HEK293 (cell line): Measurements from ENCODE around the gene AURKB.

Experiments used
- BCL11A ChIP-seq: fragments of 450-650 bp; formaldehyde crosslinking; IDR thresholded peaks from 2 replicates; pipeline ENCODE4 v1.5.1; 2016; ENCODE audit warnings: low read depth, missing biosample characterization, missing genetic modification characterization
- FEZF1 ChIP-seq: fragments of 450-650 bp; formaldehyde crosslinking; IDR thresholded peaks from 2 replicates; pipeline ENCODE4 v1.5.1; 2016; ENCODE audit warnings: missing biosample characterization, missing genetic modification characterization
- GLI2 ChIP-seq: fragments of 450-650 bp; formaldehyde crosslinking; IDR thresholded peaks from 2 replicates; pipeline ENCODE4; 2017; ENCODE audit warnings: missing biosample characterization, missing genetic modification characterization, low read depth, borderline replicate concordance
- PRDM1 ChIP-seq: fragments of 450-650 bp; formaldehyde crosslinking; IDR thresholded peaks from 2 replicates; pipeline ENCODE4; 2016; ENCODE audit warnings: missing biosample characterization, missing genetic modification characterization
- REPIN1 ChIP-seq: fragments of 450-650 bp; formaldehyde crosslinking; IDR thresholded peaks from 2 replicates; pipeline ENCODE4 v1.5.1; 2017; ENCODE audit warnings: missing biosample characterization, missing genetic modification characterization, low read depth
- TRIM28 ChIP-seq: IDR thresholded peaks from 2 replicates; pipeline ENCODE4 v1.6.1; 2011; ENCODE audit warnings: low read length, control low read depth, borderline replicate concordance
- WT1 ChIP-seq: fragments of 450-650 bp; formaldehyde crosslinking; IDR thresholded peaks from 2 replicates; pipeline ENCODE4 v1.5.1; 2016; ENCODE audit warnings: missing biosample characterization, missing genetic modification characterization
- ZBTB20 ChIP-seq: fragments of 450-650 bp; formaldehyde crosslinking; IDR thresholded peaks from 2 replicates; pipeline ENCODE4 v1.5.1; 2016; ENCODE audit warnings: missing biosample characterization, missing genetic modification characterization
- ZBTB7A ChIP-seq: fragments of 450-650 bp; formaldehyde crosslinking; IDR thresholded peaks from 2 replicates; pipeline ENCODE4 v1.5.1; 2016; ENCODE audit warnings: low read depth, missing biosample characterization, missing genetic modification characterization
- ZNF16 ChIP-seq: fragments of 450-650 bp; formaldehyde crosslinking; IDR thresholded peaks from 2 replicates; pipeline ENCODE4 v1.5.1; 2016; ENCODE audit warnings: low read depth, missing biosample characterization, missing genetic modification characterization
- ZNF221 ChIP-seq: fragments of 450-650 bp; formaldehyde crosslinking; IDR thresholded peaks from 2 replicates; pipeline ENCODE4 v1.5.1; 2017; ENCODE audit warnings: missing biosample characterization, missing genetic modification characterization, borderline replicate concordance
- ZNF341 ChIP-seq: fragments of 450-650 bp; formaldehyde crosslinking; IDR thresholded peaks from 2 replicates; pipeline ENCODE4; 2016; ENCODE audit warnings: low read depth, missing biosample characterization, missing genetic modification characterization
- ZNF433 ChIP-seq: fragments of 450-650 bp; formaldehyde crosslinking; IDR thresholded peaks from 2 replicates; pipeline ENCODE4 v1.5.1; 2016; ENCODE audit warnings: missing biosample characterization, missing genetic modification characterization, low read depth
- ZNF473 ChIP-seq: fragments of 450-650 bp; formaldehyde crosslinking; IDR thresholded peaks from 2 replicates; pipeline ENCODE4 v1.5.1; 2017; ENCODE audit warnings: missing biosample characterization, missing genetic modification characterization
- ZNF521 ChIP-seq: fragments of 450-650 bp; formaldehyde crosslinking; IDR thresholded peaks from 2 replicates; pipeline ENCODE4 v1.5.1; 2017; ENCODE audit warnings: missing biosample characterization, mild to moderate bottlenecking, missing genetic modification characterization
- ZNF544 ChIP-seq: fragments of 450-650 bp; formaldehyde crosslinking; IDR thresholded peaks from 2 replicates; pipeline ENCODE4 v1.5.0; 2017; ENCODE audit warnings: missing biosample characterization, missing genetic modification characterization
- ZNF707 ChIP-seq: fragments of 450-650 bp; formaldehyde crosslinking; IDR thresholded peaks from 2 replicates; pipeline ENCODE4 v1.5.1; 2016; ENCODE audit warnings: missing biosample characterization, missing genetic modification characterization
- ZNF837 ChIP-seq: fragments of 450-650 bp; formaldehyde crosslinking; IDR thresholded peaks from 2 replicates; pipeline ENCODE4 v1.5.1; 2016; ENCODE audit warnings: missing biosample characterization, missing genetic modification characterization
- ZSCAN30 ChIP-seq: fragments of 450-650 bp; IDR thresholded peaks from 2 replicates; pipeline ENCODE4 v1.5.1; 2018; ENCODE audit warnings: missing biosample characterization, mild to moderate bottlenecking, missing genetic modification characterization, moderate library complexity
- TF ChIP-seq, protein P1 (sequence below): fragments of 450-650 bp; formaldehyde crosslinking; IDR thresholded peaks from 2 replicates; pipeline ENCODE4; 2016; ENCODE audit warnings: missing biosample characterization, missing genetic modification characterization
- TF ChIP-seq, protein P2 (sequence below): fragments of 450-650 bp; formaldehyde crosslinking; IDR thresholded peaks from 2 replicates; pipeline ENCODE4 v1.5.1; 2016; ENCODE audit warnings: missing biosample characterization, missing genetic modification characterization
- TF ChIP-seq, protein P3 (sequence below): fragments of 450-650 bp; formaldehyde crosslinking; IDR thresholded peaks from 2 replicates; pipeline ENCODE4 v1.5.1; 2016; ENCODE audit warnings: missing biosample characterization, missing genetic modification characterization, borderline replicate concordance
- TF ChIP-seq, protein P4 (sequence below): fragments of 450-650 bp; formaldehyde crosslinking; IDR thresholded peaks from 2 replicates; pipeline ENCODE4 v1.5.1; 2016; ENCODE audit warnings: missing biosample characterization, missing genetic modification characterization
- TF ChIP-seq, protein P5 (sequence below): fragments of 450-650 bp; formaldehyde crosslinking; IDR thresholded peaks from 2 replicates; pipeline ENCODE4 v1.5.1; 2016; ENCODE audit warnings: missing biosample characterization, missing genetic modification characterization
- TF ChIP-seq, protein P6 (sequence below): fragments of 450-650 bp; formaldehyde crosslinking; IDR thresholded peaks from 2 replicates; pipeline ENCODE4 v1.5.1; 2017; ENCODE audit warnings: missing biosample characterization, mild to moderate bottlenecking, missing genetic modification characterization, moderate library complexity
- TF ChIP-seq, protein P7 (sequence below): fragments of 450-650 bp; formaldehyde crosslinking; IDR thresholded peaks from 2 replicates; pipeline ENCODE4 v1.5.1; 2016; ENCODE audit warnings: missing biosample characterization, missing genetic modification characterization

Gene AURKB

DNA sequence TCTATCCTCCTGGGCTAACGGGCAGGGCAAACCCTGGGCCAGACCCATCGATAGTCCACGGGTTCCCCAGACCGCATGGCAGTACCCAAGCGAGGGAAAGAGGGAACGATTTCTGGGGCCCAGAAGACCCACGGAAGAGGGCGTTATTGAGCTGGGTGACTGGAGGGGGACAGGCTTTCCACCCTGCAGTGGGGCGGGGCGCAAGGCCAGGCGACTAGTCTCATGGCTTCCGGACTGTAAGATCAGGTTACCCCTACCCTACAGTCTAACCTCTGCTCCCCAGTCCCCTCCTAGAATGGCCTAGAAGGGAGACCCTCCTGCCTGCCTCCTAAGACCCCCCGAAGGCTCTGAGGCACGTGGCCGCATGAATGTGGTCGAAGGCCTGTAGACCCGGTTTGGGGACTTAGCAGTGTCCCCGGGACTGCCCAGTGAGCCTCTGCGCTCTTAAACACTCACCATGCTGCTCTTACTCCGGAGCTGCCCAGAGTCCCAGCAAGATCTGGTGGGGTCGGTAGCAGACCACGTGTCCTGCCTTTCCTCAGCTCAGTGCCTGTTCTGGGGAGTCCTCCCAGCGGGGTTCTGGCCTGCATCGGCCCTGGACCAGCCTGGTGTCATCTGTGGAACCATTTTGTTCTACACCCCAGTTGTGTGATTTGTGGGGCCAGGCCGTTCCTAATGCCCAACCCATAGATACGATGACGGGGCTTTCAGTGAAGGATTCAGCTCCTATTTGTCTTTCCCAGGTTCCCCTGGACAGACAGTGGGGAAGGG is 13.2 kb upstream of the AURKB start (continued):
- TF ChIP-seq, protein P1, sequence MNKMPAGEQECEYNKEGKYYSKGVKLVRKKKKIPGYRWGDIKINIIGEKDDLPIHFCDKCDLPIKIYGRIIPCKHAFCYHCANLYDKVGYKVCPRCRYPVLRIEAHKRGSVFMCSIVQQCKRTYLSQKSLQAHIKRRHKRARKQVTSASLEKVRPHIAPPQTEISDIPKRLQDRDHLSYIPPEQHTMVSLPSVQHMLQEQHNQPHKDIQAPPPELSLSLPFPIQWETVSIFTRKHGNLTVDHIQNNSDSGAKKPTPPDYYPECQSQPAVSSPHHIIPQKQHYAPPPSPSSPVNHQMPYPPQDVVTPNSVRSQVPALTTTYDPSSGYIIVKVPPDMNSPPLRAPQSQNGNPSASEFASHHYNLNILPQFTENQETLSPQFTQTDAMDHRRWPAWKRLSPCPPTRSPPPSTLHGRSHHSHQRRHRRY: no peak
- TF ChIP-seq, protein P2, sequence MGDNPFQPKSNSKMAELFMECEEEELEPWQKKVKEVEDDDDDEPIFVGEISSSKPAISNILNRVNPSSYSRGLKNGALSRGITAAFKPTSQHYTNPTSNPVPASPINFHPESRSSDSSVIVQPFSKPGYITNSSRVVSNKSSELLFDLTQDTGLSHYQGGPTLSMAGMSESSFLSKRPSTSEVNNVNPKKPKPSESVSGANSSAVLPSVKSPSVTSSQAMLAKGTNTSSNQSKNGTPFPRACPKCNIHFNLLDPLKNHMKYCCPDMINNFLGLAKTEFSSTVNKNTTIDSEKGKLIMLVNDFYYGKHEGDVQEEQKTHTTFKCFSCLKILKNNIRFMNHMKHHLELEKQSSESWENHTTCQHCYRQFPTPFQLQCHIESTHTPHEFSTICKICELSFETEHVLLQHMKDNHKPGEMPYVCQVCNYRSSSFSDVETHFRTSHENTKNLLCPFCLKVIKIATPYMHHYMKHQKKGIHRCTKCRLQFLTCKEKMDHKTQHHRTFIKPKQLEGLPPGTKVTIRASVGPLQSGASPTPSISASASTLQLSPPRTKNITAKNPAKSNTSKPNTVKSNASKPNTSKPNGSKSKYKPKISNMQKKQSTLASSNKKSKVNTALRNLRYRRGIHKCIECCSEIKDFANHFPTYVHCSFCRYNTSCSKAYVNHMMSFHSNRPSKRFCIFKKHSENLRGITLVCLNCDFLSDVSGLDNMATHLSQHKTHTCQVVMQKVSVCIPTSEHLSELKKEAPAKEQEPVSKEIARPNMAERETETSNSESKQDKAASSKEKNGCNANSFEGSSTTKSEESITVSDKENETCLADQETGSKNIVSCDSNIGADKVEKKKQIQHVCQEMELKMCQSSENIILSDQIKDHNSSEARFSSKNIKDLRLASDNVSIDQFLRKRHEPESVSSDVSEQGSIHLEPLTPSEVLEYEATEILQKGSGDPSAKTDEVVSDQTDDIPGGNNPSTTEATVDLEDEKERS (tag by site-specific recombination): no peak
- TF ChIP-seq, protein P3, sequence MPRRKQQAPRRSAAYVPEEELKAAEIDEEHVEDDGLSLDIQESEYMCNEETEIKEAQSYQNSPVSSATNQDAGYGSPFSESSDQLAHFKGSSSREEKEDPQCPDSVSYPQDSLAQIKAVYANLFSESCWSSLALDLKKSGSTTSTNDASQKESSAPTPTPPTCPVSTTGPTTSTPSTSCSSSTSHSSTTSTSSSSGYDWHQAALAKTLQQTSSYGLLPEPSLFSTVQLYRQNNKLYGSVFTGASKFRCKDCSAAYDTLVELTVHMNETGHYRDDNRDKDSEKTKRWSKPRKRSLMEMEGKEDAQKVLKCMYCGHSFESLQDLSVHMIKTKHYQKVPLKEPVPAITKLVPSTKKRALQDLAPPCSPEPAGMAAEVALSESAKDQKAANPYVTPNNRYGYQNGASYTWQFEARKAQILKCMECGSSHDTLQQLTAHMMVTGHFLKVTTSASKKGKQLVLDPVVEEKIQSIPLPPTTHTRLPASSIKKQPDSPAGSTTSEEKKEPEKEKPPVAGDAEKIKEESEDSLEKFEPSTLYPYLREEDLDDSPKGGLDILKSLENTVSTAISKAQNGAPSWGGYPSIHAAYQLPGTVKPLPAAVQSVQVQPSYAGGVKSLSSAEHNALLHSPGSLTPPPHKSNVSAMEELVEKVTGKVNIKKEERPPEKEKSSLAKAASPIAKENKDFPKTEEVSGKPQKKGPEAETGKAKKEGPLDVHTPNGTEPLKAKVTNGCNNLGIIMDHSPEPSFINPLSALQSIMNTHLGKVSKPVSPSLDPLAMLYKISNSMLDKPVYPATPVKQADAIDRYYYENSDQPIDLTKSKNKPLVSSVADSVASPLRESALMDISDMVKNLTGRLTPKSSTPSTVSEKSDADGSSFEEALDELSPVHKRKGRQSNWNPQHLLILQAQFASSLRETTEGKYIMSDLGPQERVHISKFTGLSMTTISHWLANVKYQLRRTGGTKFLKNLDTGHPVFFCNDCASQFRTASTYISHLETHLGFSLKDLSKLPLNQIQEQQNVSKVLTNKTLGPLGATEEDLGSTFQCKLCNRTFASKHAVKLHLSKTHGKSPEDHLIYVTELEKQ (tag by site-specific recombination): no peak
- TF ChIP-seq PRDM1 (no peak), TRIM28 (no peak), ZNF707 (tag by site-specific recombination) (no peak), ZBTB20 (tag by site-specific recombination) (peak; percentile 73), ZNF221 (tag by site-specific recombination) (no peak), ZSCAN30 (tag by site-specific recombination) (no peak), ZBTB7A (no peak), FEZF1 (no peak), ZNF544 (tag by site-specific recombination) (no peak), GLI2 (tag by site-specific recombination) (no peak), ZNF341 (0 out of 2 replicates have a peak, but pooled peaks have one; percentile 2), REPIN1 (tag by site-specific recombination) (no peak), WT1 (tag by site-specific recombination) (no peak; the same call in 1 of the 2 replicates), ZNF473 (tag by site-specific recombination) (no peak), ZNF433 (no peak), ZNF521 (tag by site-specific recombination) (no peak), ZNF837 (no peak), ZNF16 (no peak), BCL11A (tag by site-specific recombination) (no peak)
- TF ChIP-seq, protein P4, sequence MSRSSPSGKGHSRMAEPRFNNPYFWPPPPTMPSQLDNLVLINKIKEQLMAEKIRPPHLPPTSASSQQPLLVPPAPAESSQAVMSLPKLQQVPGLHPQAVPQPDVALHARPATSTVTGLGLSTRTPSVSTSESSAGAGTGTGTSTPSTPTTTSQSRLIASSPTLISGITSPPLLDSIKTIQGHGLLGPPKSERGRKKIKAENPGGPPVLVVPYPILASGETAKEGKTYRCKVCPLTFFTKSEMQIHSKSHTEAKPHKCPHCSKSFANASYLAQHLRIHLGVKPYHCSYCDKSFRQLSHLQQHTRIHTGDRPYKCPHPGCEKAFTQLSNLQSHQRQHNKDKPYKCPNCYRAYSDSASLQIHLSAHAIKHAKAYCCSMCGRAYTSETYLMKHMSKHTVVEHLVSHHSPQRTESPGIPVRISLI (tag by site-specific recombination): no peak
- TF ChIP-seq, protein P5, sequence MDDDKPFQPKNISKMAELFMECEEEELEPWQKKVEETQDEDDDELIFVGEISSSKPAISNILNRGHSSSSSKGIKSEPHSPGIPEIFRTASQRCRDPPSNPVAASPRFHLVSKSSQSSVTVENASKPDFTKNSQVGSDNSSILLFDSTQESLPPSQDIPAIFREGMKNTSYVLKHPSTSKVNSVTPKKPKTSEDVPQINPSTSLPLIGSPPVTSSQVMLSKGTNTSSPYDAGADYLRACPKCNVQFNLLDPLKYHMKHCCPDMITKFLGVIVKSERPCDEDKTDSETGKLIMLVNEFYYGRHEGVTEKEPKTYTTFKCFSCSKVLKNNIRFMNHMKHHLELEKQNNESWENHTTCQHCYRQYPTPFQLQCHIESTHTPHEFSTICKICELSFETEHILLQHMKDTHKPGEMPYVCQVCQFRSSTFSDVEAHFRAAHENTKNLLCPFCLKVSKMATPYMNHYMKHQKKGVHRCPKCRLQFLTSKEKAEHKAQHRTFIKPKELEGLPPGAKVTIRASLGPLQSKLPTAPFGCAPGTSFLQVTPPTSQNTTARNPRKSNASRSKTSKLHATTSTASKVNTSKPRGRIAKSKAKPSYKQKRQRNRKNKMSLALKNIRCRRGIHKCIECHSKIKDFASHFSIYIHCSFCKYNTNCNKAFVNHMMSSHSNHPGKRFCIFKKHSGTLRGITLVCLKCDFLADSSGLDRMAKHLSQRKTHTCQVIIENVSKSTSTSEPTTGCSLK (tag by site-specific recombination): no peak
- TF ChIP-seq, protein P6, sequence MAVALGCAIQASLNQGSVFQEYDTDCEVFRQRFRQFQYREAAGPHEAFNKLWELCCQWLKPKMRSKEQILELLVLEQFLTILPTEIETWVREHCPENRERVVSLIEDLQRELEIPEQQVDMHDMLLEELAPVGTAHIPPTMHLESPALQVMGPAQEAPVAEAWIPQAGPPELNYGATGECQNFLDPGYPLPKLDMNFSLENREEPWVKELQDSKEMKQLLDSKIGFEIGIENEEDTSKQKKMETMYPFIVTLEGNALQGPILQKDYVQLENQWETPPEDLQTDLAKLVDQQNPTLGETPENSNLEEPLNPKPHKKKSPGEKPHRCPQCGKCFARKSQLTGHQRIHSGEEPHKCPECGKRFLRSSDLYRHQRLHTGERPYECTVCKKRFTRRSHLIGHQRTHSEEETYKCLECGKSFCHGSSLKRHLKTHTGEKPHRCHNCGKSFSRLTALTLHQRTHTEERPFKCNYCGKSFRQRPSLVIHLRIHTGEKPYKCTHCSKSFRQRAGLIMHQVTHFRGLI: peak; percentile 88
- TF ChIP-seq, protein P7, sequence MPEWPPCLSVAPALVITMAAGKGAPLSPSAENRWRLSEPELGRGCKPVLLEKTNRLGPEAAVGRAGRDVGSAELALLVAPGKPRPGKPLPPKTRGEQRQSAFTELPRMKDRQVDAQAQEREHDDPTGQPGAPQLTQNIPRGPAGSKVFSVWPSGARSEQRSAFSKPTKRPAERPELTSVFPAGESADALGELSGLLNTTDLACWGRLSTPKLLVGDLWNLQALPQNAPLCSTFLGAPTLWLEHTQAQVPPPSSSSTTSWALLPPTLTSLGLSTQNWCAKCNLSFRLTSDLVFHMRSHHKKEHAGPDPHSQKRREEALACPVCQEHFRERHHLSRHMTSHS (tag by site-specific recombination): no peak
